ENCODE data around the gene NRL.
A peak's percentile ranks its signal among the peaks of the same experiment; 100 is the strongest.
"Not testable (repeated sequence)": the region's sequence is repeated elsewhere in the genome, so short reads cannot be mapped to it uniquely, and the experiment has no call there.

Gene NRL

DNA sequence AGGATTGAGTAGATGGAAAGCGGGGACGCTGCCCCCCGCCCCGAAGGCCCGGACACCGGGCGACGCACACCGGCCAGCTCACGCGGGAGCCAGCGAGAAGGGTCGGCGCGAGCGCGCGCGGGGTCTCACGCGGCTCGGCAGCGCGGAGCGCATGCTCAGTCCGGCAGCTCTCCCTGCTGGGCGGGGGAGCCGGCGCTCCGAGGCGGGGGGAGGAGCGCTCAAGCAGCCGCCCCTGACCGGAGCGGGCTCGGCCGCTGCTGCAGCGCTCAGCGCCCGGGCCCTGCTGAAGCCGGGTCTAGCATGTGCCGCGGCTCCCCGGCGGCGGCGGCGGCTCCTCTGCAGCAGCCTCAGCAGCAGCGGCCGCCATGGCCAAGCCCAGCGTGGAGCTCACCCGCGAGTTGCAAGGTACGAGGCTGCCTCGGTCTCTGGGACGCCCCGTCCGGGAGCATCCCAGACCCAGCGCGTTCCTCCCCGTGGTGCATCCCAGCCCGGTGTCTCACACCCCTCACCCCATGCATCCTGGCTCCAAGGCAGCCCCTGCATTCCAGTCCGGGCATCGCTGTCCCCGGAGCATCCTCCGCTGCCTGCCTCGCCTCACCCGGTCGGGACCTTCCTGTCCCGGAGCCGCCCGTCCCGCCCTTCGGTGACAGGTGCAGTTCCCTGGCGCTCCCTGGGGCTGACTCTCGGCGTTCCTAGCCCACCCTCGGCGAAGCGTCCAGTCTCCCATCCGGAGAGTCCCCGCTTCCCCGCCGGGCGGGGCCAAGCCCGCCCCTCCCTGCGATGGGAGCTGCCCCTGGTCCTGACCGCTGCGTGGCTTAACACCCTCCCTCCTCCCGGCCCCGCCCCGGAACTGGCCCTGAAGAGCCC lies 62.7 kb downstream of the NRL start, which contains the start of gene CARMIL3:
Gene CARMIL3, plus strand, starts transcription at position 221 of the 867 bp plus-strand sequence. Its CDS starts 145 bp downstream, at position 366.
- peak; percentile 65 to 78 for DNase-seq

- no peak for DNase-seq
Observed at GRCh38 chr14:24051176-24051788, 63.5 kb downstream of the NRL start.

DNA sequence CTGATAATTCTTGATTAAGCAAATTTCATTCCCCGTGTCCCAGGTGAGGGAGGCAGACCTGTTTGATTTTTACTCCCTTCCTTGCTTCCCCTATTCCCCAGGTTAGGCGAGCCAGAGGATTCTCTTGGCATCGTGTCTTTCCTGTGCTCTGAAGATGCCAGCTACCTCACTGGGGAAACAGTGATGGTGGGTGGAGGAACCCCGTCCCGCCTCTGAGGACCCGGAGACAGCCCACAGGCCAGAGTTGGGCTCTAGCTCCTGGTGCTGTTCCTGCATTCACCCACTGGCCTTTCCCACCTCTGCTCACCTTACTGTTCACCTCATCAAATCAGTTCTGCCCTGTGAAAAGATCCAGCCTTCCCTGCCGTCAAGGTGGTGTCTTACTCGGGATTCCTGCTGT lies 64.0 kb downstream of the NRL start:
- not testable (repeated sequence) for DNase-seq

DNA sequence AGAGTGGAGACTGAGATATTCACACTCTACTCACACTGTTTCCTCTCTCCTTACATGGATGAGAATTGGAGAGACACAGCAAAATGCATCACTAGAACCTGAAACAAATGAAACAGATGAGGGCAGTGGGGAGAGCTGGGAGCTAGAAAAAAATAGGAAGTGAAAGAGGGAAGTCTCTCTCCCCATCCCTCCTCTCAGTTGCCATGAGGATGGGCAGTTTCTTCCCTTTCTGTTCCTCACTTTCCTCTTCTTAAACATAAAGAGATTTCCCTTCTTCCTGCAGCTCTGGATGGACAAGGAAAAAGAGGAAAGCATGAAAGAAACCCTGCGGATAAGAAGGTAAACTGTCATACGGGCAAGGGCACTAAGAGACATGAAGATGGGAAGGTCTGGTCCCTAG lies 65.7 kb downstream of the NRL start:
- DNase-seq: not testable (repeated sequence)

DNA sequence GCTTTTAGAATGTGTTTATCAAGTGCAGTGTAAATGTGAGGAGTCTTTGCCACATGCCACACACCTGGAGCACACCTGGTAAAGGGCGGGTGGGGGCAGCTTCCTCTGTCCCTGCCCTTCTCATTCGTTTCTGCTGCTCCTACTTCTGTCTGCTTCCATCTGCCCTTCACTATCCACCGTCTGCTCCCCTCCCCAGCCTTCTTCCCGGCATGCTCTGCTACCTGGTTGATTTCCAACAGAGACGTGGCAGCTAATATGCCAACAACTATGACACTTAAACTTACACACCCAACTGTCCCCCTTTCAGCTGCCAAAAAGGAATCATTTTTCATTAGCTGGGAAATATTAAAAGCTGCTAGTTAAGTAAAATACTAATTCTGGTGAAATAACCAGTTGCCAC lies 72.0 kb downstream of the NRL start:
- no peak for DNase-seq

DNA sequence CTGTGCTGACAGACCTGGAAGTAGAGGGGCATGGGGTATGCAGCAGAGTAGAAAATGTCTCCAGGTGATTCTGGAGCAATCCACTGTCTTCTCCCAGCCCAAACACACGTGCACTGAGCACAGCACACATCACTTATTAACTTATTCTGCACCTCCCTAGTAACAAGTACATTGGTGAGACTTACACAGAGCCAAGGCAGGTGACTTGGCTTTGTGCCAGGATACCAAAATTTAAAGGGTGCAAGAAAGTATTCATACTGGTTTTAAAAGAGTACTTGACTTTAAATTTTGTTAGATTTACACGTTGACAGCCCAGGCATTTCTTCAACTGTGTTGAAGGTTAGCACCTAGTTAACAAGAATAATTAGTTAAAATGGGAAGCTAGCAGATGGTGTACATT lies 74.1 kb downstream of the NRL start:
- no peak for DNase-seq

DNA sequence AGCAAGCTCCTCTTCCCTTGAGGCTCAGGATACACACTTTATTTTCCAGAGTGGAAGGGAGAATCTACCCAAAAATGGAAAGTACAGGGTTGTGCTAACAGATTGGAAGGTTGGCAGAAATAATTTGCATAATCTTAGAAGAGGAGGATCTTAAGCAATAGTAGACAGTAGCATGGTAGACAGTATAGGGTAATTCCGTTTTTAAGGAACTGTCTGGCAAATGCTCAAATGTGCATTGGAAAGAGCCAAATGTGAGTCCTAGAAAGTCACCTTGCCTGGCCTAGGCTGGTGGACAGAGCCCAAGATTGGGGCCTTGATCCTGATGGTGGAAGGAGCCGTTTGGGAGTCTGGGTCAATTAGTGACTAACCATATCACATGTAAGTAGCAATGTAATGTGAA lies 76.1 kb downstream of the NRL start:
- no peak for DNase-seq

DNA sequence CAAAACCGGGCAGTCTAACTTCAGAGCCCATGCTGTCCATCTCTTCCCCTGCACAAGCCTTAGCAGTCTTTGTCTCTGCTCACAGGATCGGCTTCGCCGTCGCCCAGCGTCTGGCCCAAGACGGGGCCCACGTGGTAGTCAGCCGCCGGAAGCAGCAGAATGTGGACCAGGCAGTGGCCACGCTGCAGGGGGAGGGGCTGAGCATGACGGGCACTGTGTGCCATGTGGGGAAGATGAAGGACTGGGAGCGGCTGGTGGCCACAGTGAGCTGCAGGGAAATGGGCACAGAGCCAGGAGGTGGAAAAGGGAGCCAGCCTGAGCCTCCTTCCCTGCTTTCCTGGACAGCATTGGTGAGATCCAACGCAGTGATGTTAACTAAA lies 77.1 kb downstream of the NRL start:
- DNase-seq: no peak

DNA sequence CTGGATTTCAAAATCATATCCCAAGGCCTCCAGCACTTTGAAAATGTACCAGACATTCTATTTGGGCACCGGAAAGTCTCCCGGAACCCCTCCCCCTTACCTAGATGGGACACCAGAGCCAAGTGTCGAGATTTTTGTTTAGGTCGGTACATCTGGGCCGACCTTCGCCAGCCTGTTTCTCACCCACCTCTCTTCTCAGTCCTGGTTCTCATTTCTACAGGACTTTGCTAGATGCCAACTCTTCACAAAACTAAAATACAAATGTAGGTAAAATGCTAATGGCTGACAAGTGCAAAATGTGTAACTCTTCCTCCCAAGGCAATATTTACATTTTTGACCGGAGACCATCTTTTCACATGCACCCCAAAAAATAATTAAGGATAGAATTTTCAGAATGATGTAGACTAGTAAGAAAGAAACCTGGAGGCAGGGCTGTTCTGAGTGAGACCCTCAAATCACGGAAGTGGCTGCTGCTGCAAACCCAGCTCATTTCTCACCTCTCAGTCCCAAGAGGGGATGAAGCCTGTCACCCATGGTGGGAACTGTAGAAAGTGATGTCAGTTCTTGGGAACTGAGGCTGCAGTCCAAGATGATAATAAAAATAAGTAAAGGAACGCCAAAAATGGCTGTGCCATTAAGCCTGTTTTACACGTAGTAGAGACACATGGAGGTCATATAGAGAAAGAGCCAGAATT lies 77.6 kb downstream of the NRL start:
- DNase-seq: not testable (repeated sequence)

DNA sequence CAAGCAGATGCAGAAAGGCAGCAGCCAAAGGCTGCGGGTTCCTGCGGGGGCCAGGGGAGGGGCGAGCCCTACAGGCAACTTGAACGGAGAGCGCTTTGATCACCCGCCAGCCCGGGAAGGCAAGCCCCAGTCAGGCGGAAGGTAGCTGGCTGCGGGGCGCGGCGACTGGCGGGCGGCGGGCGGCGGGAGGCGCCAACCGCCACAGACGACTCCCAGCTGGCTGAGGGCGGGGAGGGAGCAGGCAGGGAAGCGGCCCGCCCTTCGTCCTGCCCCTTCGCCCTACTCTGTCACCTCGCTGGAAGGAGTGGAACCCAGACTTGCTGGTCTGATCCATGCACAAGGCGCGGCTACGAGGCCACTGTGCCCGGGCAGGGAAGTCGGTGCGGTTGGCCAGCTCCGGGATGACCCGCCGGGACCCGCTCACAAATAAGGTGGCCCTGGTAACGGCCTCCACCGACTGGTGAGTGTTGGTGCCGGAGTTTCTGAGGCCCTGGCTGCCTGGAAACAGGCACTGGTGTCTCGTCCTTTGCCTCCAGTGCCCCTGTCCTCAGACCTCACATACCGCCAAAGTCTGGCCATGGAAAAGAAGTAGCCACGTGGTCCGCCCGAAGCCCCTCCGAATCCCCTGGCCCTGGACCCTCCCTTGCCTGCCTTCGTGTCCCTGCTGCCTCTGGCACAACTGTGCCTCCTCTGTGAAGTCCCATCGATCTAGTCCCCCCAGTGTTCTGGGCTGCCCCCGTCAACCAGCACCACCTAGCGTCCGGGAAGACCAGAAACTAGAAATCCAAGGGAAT lies 78.4 kb downstream of the NRL start:
- DNase-seq: peak; percentile 56 to 78

DNA sequence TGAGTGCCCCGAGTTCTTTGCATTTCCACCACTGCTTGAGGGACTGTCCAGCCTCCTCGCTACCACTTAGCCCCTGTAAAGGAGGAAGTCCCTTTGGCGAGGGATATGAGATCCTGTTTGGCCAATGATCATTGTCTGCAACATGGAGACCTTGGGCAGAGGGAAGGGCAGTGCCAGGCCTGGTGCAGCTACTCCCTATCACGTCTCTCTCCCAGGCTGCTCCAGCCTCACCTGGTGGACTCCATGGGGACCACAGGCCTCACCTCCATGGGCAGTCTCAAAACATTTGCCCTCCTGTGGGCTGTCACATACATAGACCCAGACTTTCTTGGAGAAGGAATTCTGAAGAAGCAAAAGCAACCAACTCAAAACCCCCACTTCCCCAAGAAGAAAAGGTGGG lies 79.0 kb downstream of the NRL start:
- DNase-seq: not testable (repeated sequence)

- DNase-seq: no peak
Observed at GRCh38 chr14:24032727-24033418, 81.9 kb downstream of the NRL start.

DNA sequence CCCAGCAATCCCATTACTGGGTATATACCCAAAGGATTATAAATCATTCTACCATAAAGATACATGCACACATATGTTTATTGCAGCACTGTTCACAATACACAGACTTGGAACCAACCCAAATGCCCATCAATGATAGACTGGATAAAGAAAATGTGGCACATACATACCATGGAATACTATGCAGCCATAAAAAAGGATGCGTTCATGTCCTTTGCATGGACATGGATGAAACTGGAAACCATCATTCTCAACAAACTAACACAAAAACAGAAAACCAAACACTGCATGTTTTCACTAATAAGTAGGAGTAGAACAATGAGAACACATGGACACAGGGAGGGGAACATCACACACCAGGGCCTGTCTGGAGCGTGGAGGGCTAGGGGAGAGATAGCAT lies 83.4 kb downstream of the NRL start:
- not testable (repeated sequence) for DNase-seq

GRCh38 chr14:24029687-24030086 lies 85.1 kb downstream of the NRL start:
- DNase-seq: not testable (repeated sequence)

All from NCI-H2081 (cell line).